Osteoblast (primary cell): ENCODE measurements around the gene AQP7. TPM values are rescaled to one million over a fixed set of nuclear protein-coding genes. Genes with fewer than 3 reads are reported as not detected.
A peak's percentile ranks its signal among the peaks of the same experiment; 100 is the strongest.

Experiments used
- DNase-seq: peaks from one replicate; pipeline ENCODE4 v3.0.0; 2011; ENCODE audit warnings: low spot score, mixed read lengths; ENCODE audit not compliant: insufficient read length; ENCODE audit errors: missing footprints
- H2AFZ ChIP-seq: 2 replicates; pipeline ENCODE4 v1.6.0; 2011; ENCODE audit warnings: mild to moderate bottlenecking, low read length
- H3K27ac ChIP-seq: 2 replicates; pipeline ENCODE4 v1.5.1; 2011; ENCODE audit warnings: mild to moderate bottlenecking, low read depth, low read length, moderate library complexity
- H3K27me3 ChIP-seq: 2 replicates; pipeline ENCODE4 v1.6.0; 2012; ENCODE audit warnings: mild to moderate bottlenecking, control low read depth, inconsistent platforms, low read length, moderate library complexity; ENCODE audit not compliant: insufficient read depth
- H3K36me3 ChIP-seq: 2 replicates; pipeline ENCODE4 v1.5.1; 2011; ENCODE audit warnings: mild to moderate bottlenecking, low read length, control low read depth, moderate library complexity; ENCODE audit not compliant: insufficient read depth
- H3K4me1 ChIP-seq: 2 replicates; pipeline ENCODE4 v1.5.1; 2011; ENCODE audit warnings: mild to moderate bottlenecking, low read length, control low read depth, moderate library complexity; ENCODE audit not compliant: insufficient read depth
- H3K4me2 ChIP-seq: 2 replicates; pipeline ENCODE4 v1.6.0; 2011; ENCODE audit warnings: mild to moderate bottlenecking, low read length; ENCODE audit not compliant: insufficient read depth
- H3K4me3 ChIP-seq: fragments of 200-600 bp; sonication (generic); 3 replicates; pipeline ENCODE4 v1.5.1; 2012; ENCODE audit warnings: mild to moderate bottlenecking, low read length, inconsistent platforms; ENCODE audit not compliant: insufficient read depth
- H3K79me2 ChIP-seq: 2 replicates; pipeline ENCODE4 v1.6.0; 2012; ENCODE audit warnings: mild to moderate bottlenecking, low read length, control low read depth, inconsistent platforms; ENCODE audit not compliant: insufficient read depth
- H3K9me3 ChIP-seq: 2 replicates; pipeline ENCODE4 v1.5.1; 2011; ENCODE audit warnings: low read depth, low read length, control low read depth
- H4K20me1 ChIP-seq: 2 replicates; pipeline ENCODE4 v1.6.0; 2012; ENCODE audit warnings: mild to moderate bottlenecking, low read length, control low read depth; ENCODE audit not compliant: insufficient read depth
- CTCF ChIP-seq: IDR thresholded peaks from 2 replicates; pipeline ENCODE4 v1.5.1; 2011; ENCODE audit warnings: mild to moderate bottlenecking, low read depth, low read length, moderate library complexity; ENCODE audit errors: extremely low read depth
- total RNA-seq: library from RNA; depleted of rRNA; stranded (reverse); fragments of >200 nt; gene quantifications from 2 replicates; pipeline ENCODE4 v1.2.3, GENCODE V29; 2012

Gene AQP7
- total RNA-seq, 1 donor = not detected

- Histone ChIP-seq H3K27ac (no peak overlapping the region), H3K27me3 (no peaks in the 10 kb centered on the region), H3K4me2 (no peak overlapping the region), H3K4me3 (no peak overlapping the region), H3K4me1 (no peaks in the 10 kb centered on the region), H4K20me1 (no peaks in the 10 kb centered on the region), H2AFZ (no peak overlapping the region), H3K79me2 (no peaks in the 10 kb centered on the region), H3K36me3 (no peaks in the 10 kb centered on the region), H3K9me3 (no peaks in the 10 kb centered on the region)
- no peak for DNase-seq
- no peak for TF ChIP-seq CTCF
Measured at GRCh38 chr9:33379666-33380389, 22.5 kb downstream of the AQP7 start.

- Histone ChIP-seq H2AFZ (no peak overlapping the region), H3K27me3 (no peaks in the 10 kb centered on the region), H3K27ac (no peak overlapping the region), H3K79me2 (no peaks in the 10 kb centered on the region), H3K4me1 (no peaks in the 10 kb centered on the region), H3K36me3 (no peaks in the 10 kb centered on the region), H4K20me1 (no peaks in the 10 kb centered on the region), H3K9me3 (no peaks in the 10 kb centered on the region), H3K4me3 (no peak overlapping the region), H3K4me2 (no peak overlapping the region)
- DNase-seq = peak; percentile 79
- TF ChIP-seq CTCF = no peak
Measured at GRCh38 chr9:33378121-33378795, 24.1 kb downstream of the AQP7 start.

GRCh38 chr9:33377089-33377715 lies 25.2 kb downstream of the AQP7 start:
- no peaks in the 10 kb centered on the region for H3K4me1 ChIP-seq
- H3K79me2 ChIP-seq = no peaks in the 10 kb centered on the region
- peaks cover 3% of the 10 kb centered on the region for H3K36me3 ChIP-seq
- H3K27ac ChIP-seq = no peak overlapping the region
- no peak overlapping the region for H3K4me3 ChIP-seq
- no peaks in the 10 kb centered on the region for H3K27me3 ChIP-seq
- no peak for DNase-seq
- H3K4me2 ChIP-seq = no peak overlapping the region
- no peaks in the 10 kb centered on the region for H3K9me3 ChIP-seq
- no peak for TF ChIP-seq CTCF
- no peaks in the 10 kb centered on the region for H4K20me1 ChIP-seq
- no peak overlapping the region for H2AFZ ChIP-seq

GRCh38 chr9:33375841-33376321 lies 26.5 kb downstream of the AQP7 start:
- TF ChIP-seq CTCF = no peak
- Histone ChIP-seq H3K4me2 (no peak overlapping the region), H3K27ac (no peak overlapping the region), H4K20me1 (no peaks in the 10 kb centered on the region), H3K4me3 (no peak overlapping the region), H3K79me2 (no peaks in the 10 kb centered on the region), H2AFZ (no peak overlapping the region), H3K36me3 (peaks cover 15% of the 10 kb centered on the region), H3K27me3 (no peaks in the 10 kb centered on the region), H3K4me1 (no peaks in the 10 kb centered on the region), H3K9me3 (no peaks in the 10 kb centered on the region)
- no peak for DNase-seq
